HG02610 (cell line): Measurements from ENCODE around the gene RAB3D.
"Not testable (repeated sequence)": the region's sequence is repeated elsewhere in the genome, so short reads cannot be mapped to it uniquely, and the experiment has no call there.

ENCODE experiments used
- ATAC-seq: cut with Tn5 transposase; IDR thresholded peaks from one replicate; pipeline ENCODE4 v1.9.1; 2021; ENCODE audit warnings: mild to moderate bottlenecking, moderate library complexity; ENCODE audit not compliant: unreplicated experiment

RAB3D gene

GRCh38 chr19:11340099-11340467 is 626 bp upstream of the RAB3D start:
- not testable (repeated sequence) for ATAC-seq

- no peak for ATAC-seq
Observed at GRCh38 chr19:11338569-11339253, 746 bp downstream of the RAB3D start.

GRCh38 chr19:11338121-11338520 is 1.3 kb downstream of the RAB3D start:
- ATAC-seq: no peak

- ATAC-seq: no peak
Observed at GRCh38 chr19:11337080-11337479, 2.4 kb downstream of the RAB3D start.

GRCh38 chr19:11335449-11336146 is 3.9 kb downstream of the RAB3D start:
- no peak for ATAC-seq

DNA sequence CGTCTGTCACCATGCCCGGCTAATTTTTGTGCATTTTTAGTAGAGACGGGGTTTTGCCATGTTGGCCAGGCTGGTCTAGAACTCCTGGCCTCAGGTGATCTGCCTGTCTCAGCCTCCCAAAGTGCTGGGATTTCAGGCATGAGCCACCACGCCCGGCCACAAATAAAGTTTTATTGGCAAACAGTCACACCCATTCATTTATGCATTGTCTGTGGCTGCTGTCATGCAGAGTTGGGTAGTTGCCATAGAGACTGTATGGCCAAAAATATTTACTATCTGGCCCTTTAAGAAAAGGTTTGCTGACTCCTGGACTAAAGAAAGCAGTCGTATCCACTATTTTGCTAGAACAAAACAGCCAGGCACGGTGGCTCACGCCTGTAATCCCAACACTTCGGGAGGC is 5.6 kb downstream of the RAB3D start:
- not testable (repeated sequence) for ATAC-seq

- ATAC-seq: no peak
Observed at GRCh38 chr19:11332822-11333221, 6.6 kb downstream of the RAB3D start.

DNA sequence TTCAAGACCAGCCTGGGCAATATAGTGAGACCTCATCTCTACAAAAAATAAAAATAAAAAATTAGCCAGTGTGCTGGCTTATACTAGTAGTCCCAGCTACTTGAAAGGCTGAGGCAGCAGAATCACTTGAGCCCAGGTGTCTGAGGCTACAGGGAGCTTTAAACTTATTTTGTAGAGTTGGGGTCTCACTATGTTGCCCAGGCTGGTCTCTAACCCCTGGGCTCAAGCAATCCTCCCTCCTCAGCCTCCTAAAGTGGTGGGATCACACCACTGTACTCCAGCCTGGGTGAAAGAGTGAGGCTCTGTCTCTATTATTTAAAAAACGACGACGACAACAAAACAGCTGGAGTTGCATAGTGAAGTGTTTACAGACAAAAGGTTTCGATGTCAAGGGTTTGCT is 8.0 kb downstream of the RAB3D start:
- ATAC-seq: no peak

DNA sequence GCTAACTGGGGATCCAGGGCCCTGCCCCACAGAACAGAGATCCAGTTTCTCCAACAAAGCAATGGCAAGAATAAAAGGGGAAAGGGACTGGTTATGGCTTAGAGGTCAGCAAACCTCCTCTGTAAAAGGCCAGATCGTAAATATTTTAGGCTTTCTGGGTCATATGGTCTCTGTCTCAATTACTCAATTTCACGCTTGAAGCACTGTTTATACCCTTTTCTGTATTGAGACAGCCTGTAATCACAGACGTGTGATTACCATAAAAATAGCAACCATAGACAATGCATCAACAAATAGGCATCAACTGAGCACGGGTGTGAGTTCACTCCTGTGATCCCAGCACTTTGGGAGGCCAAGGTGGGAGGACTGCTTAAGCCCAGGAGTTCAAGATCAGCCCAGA is 9.3 kb downstream of the RAB3D start:
- ATAC-seq: no peak

GRCh38 chr19:11325544-11325943 is 13.9 kb downstream of the RAB3D start:
- ATAC-seq: no peak

GRCh38 chr19:11324748-11325389 is 14.6 kb downstream of the RAB3D start:
- no peak for ATAC-seq

GRCh38 chr19:11324079-11324661 is 15.3 kb downstream of the RAB3D start:
- ATAC-seq: no peak

DNA sequence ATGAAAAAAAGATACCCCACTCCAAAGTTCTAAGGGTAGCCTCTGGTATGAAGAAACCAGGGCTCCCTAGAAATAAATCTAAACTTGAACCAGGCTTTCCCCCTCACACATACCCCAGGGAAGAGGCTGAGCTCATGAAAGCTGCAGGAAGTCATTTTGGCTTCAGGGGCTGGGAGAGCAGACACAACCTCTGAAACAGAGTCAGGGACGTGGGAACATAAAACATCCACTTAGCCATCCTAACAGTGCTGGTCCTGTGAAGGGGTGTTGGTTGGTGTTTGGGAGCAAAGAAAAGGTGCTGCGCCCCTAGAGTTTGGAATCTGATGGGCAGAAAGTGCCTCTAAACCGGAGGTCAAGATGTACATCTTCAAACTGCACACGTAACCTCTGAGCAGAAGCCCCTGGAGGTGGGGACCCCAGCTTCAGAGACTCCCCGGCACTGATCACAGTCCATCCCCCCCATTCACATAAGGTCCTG is 15.8 kb downstream of the RAB3D start:
- no peak for ATAC-seq

GRCh38 chr19:11322269-11323024 is 17.0 kb downstream of the RAB3D start:
- no peak for ATAC-seq

GRCh38 chr19:11321191-11322126 is 18.0 kb downstream of the RAB3D start:
- ATAC-seq: no peak

DNA sequence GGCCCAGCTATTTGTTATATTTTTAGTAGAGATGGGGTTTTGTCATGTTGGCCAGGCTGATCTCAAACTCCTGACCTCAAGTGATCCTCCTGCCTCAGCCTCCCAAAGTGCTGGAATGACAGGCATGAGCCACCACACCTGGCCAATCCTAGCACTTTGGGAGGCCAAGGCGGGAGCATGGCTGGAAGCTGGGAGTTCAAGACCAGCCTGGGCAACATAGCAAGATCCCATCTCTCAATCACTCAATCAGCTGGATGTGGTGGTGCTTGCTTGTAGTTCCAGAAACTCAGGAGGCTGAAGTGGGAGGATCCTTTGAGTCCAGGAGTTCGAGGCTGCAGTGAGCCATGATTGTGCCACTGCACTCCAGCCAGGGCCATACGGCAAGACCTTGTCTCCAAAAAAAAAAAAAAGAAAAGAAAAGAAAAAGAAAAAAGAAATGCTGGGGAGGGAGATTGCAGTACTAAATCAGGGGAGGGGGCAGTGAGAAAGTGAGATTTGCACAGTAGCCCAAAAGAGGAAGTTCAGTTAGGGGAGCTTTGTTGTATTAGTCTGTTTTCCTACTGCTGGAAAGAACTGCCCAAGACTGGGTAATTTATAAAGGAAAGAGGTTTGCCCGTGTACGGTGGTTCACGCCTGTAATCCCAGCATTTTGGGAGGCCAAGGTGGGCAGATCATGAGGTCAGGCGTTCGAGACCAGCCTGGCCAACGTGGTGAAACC is 19.0 kb downstream of the RAB3D start:
- not testable (repeated sequence) for ATAC-seq

- no peak for ATAC-seq
Observed at GRCh38 chr19:11306337-11306736, 33.1 kb downstream of the RAB3D start.

DNA sequence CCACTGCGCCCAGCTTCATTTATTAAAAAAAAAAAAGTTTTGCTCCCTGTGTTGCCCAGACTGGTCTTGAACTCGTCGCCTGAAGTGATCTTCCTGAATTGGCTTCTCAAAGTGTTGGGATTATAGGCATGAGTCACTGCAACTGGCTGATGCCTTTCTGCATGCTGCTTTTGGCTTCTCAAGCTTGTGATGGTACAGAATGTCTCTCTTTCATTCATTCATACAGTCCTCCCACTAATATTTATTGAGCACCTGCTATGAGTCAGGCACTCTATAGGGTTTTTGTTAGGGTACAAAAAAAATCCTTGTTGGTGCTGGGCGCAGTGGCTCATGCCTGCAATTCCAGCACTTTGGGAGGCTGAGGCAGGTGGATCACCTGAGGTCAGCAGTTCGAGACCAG is 34.5 kb downstream of the RAB3D start:
- no peak for ATAC-seq

GRCh38 chr19:11300811-11301120 is 38.7 kb downstream of the RAB3D start:
- no peak for ATAC-seq
